ENCODE results near the gene CAPRIN2.

The CAPRIN2 gene

DNA sequence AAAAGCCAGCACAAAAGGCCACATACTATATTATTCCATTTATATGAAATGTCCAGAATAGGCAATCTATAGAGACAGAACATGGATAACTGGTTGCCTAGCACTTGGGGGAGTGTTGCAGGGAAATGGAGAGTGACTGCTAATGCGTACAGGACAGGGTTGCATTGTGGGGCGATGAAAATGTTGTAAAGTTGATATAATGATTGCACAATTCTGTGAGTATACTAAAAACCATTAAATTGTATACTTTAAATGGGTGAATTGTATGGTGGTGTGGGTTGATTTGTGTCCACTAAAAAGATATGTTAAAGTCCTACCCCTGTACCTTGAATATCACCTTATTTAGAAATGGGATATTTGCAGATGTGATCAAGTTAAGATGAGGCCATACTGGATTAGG is 7.0 kb upstream of the CAPRIN2 start:
- DNase-seq (ENCODE audit: low read depth), result no peak

GRCh38 chr12:30757316-30757715 is 2.6 kb upstream of the CAPRIN2 start:
- DNase-seq (ENCODE audit: low read depth), result no peak

- no peak for DNase-seq (ENCODE audit: low read depth)
These were observed 1.3 kb upstream of the CAPRIN2 start for GRCh38 chr12:30756074-30756473.

DNA sequence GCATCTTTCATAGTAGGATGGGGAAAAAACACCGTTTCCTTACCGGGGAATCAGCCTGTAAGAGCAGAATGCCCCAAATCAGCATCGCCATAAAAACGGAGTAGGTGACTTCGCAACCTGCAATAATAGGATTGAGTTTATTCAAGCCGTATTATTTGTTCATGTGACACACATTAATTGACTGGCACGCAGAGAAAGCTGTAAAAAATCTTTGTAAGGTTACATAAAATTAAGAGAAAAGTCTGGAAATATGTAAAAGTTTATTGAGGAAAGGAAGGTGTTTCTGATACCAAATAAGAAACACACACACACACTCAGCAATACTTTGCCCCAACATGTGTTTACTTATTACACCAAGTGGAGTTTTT is 628 bp upstream of the CAPRIN2 start:
- no peak for DNase-seq (ENCODE audit: low read depth)

- DNase-seq (ENCODE audit: low read depth), result no peak
These were observed 385 bp downstream of the CAPRIN2 start for GRCh38 chr12:30754383-30754749.

DNA sequence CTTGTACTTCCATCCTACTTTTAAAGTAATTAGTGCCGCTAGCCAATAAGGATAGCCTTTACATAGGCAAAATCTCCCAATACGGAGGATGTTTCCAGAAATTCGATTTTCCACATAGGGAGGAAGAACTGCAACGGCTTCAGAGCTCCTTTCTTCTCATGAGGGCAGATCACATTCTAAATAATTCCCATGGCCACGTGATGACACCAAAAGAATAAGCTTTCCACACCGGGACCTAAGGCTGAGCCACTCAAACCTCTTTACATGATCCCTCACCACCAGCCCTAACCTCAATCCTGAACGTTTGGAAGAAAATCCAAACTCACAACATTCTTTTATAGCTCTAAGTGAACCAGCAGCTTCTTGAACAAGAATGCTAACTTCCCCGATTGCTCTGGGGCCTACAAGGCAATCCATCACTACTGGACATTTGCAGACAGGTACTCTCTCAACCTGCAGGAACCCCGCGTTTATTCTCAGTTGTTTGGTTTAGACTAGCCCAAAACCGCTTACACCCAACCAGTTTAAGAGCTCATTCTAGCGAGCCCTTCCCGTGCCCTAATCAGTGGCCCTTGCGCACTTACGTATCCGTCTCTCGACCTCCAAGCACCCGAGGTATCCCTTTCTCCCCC is 884 bp downstream of the CAPRIN2 start:
- no peak for DNase-seq (ENCODE audit: low read depth)

GRCh38 chr12:30753233-30753632 is 1.5 kb downstream of the CAPRIN2 start:
- DNase-seq (ENCODE audit: low read depth), result no peak

GRCh38 chr12:30752255-30752654 is 2.5 kb downstream of the CAPRIN2 start:
- no peak for DNase-seq (ENCODE audit: low read depth)

GRCh38 chr12:30748147-30748546 is 6.6 kb downstream of the CAPRIN2 start:
- DNase-seq (ENCODE audit: low read depth), result no peak

DNA sequence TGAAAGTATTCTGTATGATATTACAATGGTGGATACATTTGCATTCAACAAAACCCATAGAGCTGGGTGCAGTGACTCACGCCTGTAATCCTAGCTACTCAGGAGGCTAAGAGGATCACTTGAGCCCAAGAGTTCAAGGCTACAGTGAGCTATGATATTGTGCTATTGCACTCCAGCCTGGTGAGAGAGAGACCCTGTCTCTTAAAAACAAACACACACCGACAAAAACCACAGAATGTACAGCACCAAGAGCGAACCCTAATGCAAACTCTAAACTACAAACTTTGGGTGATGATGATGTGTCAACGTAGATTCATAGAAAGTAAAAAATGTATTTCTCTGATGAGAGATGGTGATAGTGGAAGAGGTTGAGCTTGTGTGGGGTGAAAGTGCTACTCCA is 8.6 kb downstream of the CAPRIN2 start:
- no peak for DNase-seq (ENCODE audit: low read depth)

DNA sequence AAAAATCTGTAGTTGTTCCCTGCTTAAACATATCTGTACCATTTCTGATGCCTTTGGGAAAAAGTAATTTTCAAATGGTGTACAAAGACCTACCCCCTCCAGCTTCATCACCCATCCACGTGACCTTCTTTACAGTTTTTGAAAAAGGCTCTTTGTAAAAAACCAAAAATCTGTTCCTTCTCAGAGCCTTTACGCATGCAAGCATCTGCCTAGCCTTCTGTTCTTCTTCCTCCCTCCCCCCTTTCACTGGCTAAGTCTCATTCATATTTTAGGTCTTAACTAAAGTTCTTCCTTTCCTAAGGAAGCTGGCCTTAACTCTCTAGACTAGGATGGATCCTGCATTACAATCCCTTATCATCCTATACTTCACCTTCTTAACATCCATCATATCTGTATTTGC is 10.4 kb downstream of the CAPRIN2 start:
- no peak for DNase-seq (ENCODE audit: low read depth)

- no peak for DNase-seq (ENCODE audit: low read depth)
These were observed 14.5 kb downstream of the CAPRIN2 start for GRCh38 chr12:30740274-30740673.

GRCh38 chr12:30739020-30739419 is 15.7 kb downstream of the CAPRIN2 start:
- DNase-seq (ENCODE audit: low read depth), result no peak

DNA sequence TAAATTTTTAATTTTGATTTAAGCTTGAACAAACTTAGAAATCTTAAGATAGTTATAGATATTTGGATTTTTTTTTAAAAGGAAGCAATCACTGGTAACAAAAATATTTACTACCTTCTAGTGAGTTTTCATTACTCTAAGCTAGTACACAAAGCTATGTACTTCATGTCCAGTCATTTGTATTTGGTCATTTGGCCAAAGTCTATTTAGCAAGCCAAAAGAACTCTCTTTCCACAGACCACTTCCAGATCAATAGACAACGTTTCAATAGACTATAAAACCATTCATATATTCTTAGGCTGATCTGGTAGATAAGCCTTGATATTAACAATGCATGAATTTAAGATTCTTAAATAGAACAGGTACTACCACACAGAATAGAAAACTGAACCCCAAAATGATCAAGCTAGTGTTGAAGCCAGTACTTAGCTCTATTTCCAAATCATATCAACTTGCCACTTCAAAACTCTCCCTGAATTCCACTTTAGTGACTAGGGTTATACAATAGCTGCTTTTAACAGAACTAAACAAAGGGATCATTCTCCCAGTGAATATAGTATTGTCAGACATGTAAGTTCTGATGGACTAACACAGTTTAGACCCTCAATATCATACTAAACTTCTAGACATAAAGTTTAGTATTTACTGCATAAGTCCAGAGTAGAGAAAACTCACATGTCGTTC is 21.7 kb downstream of the CAPRIN2 start:
- no peak for DNase-seq (ENCODE audit: low read depth)

- no peak for DNase-seq (ENCODE audit: low read depth)
These were observed 24.7 kb downstream of the CAPRIN2 start for GRCh38 chr12:30730011-30730410.

- no peak for DNase-seq (ENCODE audit: low read depth)
These were observed 25.2 kb downstream of the CAPRIN2 start for GRCh38 chr12:30729547-30729946.

DNA sequence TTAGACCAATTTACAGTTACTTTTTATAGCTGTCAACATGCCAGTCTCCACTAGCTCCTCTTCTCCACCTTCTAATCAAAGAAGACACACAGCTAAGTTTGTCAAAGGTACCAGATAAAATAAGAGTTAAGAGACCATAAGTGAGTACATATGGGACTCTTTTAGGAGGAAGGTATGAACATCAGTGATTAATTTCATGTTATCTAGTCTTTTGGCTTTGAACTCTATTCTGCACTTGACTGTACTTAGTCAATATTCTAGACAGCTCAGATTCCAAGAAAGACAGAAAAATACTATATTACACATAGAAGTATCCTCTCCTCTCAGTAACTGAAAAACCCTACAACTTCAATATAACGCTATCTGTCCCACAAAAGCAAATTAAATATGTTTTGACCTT is 28.1 kb downstream of the CAPRIN2 start:
- no peak for DNase-seq (ENCODE audit: low read depth)

DNA sequence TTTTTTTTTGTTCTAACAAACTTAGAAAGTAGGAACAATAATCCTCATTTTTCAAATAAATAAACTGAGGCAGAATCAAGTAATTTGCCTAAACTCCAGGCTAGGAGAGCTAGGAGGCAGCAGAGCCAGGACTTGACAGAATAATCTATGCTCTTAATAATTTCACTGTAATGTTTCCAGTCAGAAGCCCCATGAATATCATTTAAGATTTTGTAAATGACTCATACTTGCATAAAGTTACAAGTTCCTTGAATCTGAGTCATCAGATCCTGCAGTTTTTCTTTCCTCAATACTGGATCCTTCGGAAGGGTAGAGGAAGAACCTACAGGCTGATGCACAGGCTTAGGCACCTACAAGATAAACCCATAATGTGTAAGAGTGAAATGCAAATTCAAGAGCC is 29.0 kb downstream of the CAPRIN2 start:
- DNase-seq (ENCODE audit: low read depth), result no peak

- DNase-seq (ENCODE audit: low read depth), result no peak
These were observed 35.7 kb downstream of the CAPRIN2 start for GRCh38 chr12:30719060-30719459.

GRCh38 chr12:30707613-30708342 is 47.0 kb downstream of the CAPRIN2 start:
- no peak for DNase-seq (ENCODE audit: low read depth)

- no peak for DNase-seq (ENCODE audit: low read depth)
These were observed 48.3 kb downstream of the CAPRIN2 start for GRCh38 chr12:30706476-30706875.

GRCh38 chr12:30701056-30701455 is 53.7 kb downstream of the CAPRIN2 start:
- DNase-seq (ENCODE audit: low read depth), result no peak

DNA sequence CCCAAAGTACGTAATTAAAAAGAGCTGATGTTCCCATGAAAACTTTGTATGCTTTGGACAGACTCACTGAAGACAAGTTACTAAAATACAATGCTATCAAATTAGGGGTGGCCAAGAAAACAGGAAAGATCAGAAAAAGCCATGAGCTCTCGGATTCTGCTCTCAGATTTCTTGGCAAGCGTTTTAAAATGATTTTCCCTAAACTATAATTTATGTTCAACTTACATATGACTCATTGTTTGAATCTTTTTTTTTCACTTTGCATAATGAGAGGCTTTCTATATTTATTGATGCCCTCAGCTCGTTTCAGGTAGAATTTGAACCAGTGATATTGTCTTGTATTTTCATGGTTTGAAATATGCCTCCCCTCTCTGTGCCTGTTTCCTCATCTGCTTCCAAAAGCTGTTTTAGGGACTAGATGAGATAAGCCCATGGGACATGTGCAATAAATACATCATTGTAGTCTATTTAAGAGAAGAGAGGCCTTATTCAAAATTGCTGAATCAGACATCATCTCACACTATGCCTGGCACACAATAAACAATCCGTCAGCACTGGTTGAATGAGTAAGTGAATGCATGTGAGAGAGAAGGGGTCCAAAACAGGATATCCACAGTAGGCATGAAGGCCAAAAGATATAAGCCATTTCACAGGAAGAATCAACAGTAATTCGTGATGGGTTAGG is 54.4 kb downstream of the CAPRIN2 start:
- DNase-seq (ENCODE audit: low read depth), result no peak
